Measurements from ENCODE around the gene UCN2.

The UCN2 gene

GRCh38 chr3:48591886-48592518 lies 28.4 kb upstream of the UCN2 start:
- DNase-seq (ENCODE audit: low read depth in 1 of 2, low spot score in 1 of 2), result no peak

- DNase-seq (ENCODE audit: low read depth in 1 of 2, low spot score in 1 of 2), result no peak
Measured at GRCh38 chr3:48591436-48591835, 27.9 kb upstream of the UCN2 start.

GRCh38 chr3:48588230-48588629 lies 24.6 kb upstream of the UCN2 start:
- no peak for DNase-seq (ENCODE audit: low read depth in 1 of 2, low spot score in 1 of 2)

GRCh38 chr3:48587686-48588085 lies 24.1 kb upstream of the UCN2 start:
- no peak for DNase-seq (ENCODE audit: low read depth in 1 of 2, low spot score in 1 of 2)

GRCh38 chr3:48585411-48585810 lies 21.8 kb upstream of the UCN2 start:
- no peak for DNase-seq (ENCODE audit: low read depth in 1 of 2, low spot score in 1 of 2)

- DNase-seq (ENCODE audit: low read depth in 1 of 2, low spot score in 1 of 2), result no peak
Measured at GRCh38 chr3:48584836-48585235, 21.3 kb upstream of the UCN2 start.

- no peak for DNase-seq (ENCODE audit: low read depth in 1 of 2, low spot score in 1 of 2)
Measured at GRCh38 chr3:48581621-48582481, 18.3 kb upstream of the UCN2 start.

- DNase-seq (ENCODE audit: low read depth in 1 of 2, low spot score in 1 of 2), result no peak
Measured at GRCh38 chr3:48576647-48577046, 13.1 kb upstream of the UCN2 start.

- no peak for DNase-seq (ENCODE audit: low read depth in 1 of 2, low spot score in 1 of 2)
Measured at GRCh38 chr3:48575366-48575765, 11.8 kb upstream of the UCN2 start.

GRCh38 chr3:48573973-48574585 lies 10.5 kb upstream of the UCN2 start:
- no peak for DNase-seq (ENCODE audit: low read depth in 1 of 2, low spot score in 1 of 2)

GRCh38 chr3:48572517-48572916 lies 8.9 kb upstream of the UCN2 start:
- no peak for DNase-seq (ENCODE audit: low read depth in 1 of 2, low spot score in 1 of 2)

GRCh38 chr3:48571938-48572337 lies 8.4 kb upstream of the UCN2 start:
- no peak for DNase-seq (ENCODE audit: low read depth in 1 of 2, low spot score in 1 of 2)

GRCh38 chr3:48569808-48570450 lies 6.3 kb upstream of the UCN2 start:
- no peak for DNase-seq (ENCODE audit: low read depth in 1 of 2, low spot score in 1 of 2)

GRCh38 chr3:48569400-48569799 lies 5.8 kb upstream of the UCN2 start:
- no peak for DNase-seq (ENCODE audit: low read depth in 1 of 2, low spot score in 1 of 2)

GRCh38 chr3:48568476-48568875 lies 4.9 kb upstream of the UCN2 start:
- no peak for DNase-seq (ENCODE audit: low read depth in 1 of 2, low spot score in 1 of 2)

GRCh38 chr3:48567500-48567899 lies 3.9 kb upstream of the UCN2 start:
- no peak for DNase-seq (ENCODE audit: low read depth in 1 of 2, low spot score in 1 of 2)

- DNase-seq (ENCODE audit: low read depth in 1 of 2, low spot score in 1 of 2), result no peak
Measured at GRCh38 chr3:48567090-48567489, 3.5 kb upstream of the UCN2 start.

- no peak for DNase-seq (ENCODE audit: low read depth in 1 of 2, low spot score in 1 of 2)
Measured at GRCh38 chr3:48566401-48566760, 2.8 kb upstream of the UCN2 start.

GRCh38 chr3:48565591-48566400 lies 2.2 kb upstream of the UCN2 start:
- no peak for DNase-seq (ENCODE audit: low read depth in 1 of 2, low spot score in 1 of 2)

- no peak for DNase-seq (ENCODE audit: low read depth in 1 of 2, low spot score in 1 of 2)
Measured at GRCh38 chr3:48565186-48565585, 1.6 kb upstream of the UCN2 start.

- DNase-seq (ENCODE audit: low read depth in 1 of 2, low spot score in 1 of 2), result no peak
Measured at GRCh38 chr3:48564667-48565066, 1.1 kb upstream of the UCN2 start.
